GM12865 (cell line): ENCODE measurements around the gene MYH14.
"Not testable (repeated sequence)": the region's sequence is repeated elsewhere in the genome, so short reads cannot be mapped to it uniquely, and the experiment has no call there.

Experiments used
- DNase-seq: peaks from one replicate; pipeline ENCODE4 v3.0.0; 2010; ENCODE audit warnings: low read depth
- H3K4me3 ChIP-seq: 2 replicates; pipeline ENCODE4 v1.5.1; 2011; ENCODE audit warnings: mild to moderate bottlenecking, low read depth, low read length, control low read depth
- TF ChIP-seq, protein P1 (sequence below): IDR thresholded peaks from 2 replicates; pipeline ENCODE4 v1.5.1; 2011; ENCODE audit warnings: low read length, control low read depth, low read depth, inconsistent platforms; ENCODE audit not compliant: insufficient read depth; ENCODE audit errors: missing control alignments

MYH14 gene

DNA sequence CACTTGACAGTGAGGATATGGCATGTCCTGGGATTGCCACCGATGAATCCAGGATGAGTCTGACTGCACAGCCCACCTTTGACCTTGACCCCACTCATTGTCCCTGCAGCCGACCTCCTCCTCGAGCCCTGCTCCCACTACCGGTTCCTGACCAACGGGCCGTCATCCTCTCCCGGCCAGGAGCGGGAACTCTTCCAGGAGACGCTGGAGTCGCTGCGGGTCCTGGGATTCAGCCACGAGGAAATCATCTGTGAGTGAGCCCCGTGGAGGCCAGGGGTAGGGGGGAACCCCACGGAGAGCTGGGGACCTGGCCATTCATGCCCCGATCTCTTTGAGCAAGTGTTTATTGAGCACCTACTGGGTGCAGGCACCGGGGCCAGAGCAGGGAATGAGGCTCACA is 28.4 kb downstream of the MYH14 start:
- TF ChIP-seq, protein P1, sequence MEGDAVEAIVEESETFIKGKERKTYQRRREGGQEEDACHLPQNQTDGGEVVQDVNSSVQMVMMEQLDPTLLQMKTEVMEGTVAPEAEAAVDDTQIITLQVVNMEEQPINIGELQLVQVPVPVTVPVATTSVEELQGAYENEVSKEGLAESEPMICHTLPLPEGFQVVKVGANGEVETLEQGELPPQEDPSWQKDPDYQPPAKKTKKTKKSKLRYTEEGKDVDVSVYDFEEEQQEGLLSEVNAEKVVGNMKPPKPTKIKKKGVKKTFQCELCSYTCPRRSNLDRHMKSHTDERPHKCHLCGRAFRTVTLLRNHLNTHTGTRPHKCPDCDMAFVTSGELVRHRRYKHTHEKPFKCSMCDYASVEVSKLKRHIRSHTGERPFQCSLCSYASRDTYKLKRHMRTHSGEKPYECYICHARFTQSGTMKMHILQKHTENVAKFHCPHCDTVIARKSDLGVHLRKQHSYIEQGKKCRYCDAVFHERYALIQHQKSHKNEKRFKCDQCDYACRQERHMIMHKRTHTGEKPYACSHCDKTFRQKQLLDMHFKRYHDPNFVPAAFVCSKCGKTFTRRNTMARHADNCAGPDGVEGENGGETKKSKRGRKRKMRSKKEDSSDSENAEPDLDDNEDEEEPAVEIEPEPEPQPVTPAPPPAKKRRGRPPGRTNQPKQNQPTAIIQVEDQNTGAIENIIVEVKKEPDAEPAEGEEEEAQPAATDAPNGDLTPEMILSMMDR, result no peak
- H3K4me3 ChIP-seq, result no peak overlapping the region
- DNase-seq, result no peak

DNA sequence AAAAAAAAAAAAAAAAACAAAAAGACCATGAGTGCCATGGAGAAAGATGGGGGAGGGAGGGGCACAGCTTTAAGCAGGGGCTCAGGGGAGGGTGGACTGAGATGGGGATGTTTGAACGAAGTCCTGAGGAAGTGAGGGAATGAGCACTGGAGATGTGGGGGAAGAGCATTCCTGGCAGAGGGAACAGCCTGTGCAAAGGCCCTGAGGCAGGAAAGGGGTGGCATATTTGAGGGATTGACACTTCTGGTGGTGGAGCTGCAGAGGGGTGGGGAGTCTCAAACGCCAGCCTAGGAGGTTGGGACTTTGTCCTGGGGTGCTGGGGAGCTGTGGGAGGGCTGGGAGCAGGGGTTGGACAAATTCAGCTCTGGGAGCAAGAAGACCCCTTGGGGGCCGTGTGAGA is 29.2 kb downstream of the MYH14 start:
- TF ChIP-seq, protein P1, result no peak
- no peak overlapping the region for H3K4me3 ChIP-seq
- DNase-seq, result no peak

DNA sequence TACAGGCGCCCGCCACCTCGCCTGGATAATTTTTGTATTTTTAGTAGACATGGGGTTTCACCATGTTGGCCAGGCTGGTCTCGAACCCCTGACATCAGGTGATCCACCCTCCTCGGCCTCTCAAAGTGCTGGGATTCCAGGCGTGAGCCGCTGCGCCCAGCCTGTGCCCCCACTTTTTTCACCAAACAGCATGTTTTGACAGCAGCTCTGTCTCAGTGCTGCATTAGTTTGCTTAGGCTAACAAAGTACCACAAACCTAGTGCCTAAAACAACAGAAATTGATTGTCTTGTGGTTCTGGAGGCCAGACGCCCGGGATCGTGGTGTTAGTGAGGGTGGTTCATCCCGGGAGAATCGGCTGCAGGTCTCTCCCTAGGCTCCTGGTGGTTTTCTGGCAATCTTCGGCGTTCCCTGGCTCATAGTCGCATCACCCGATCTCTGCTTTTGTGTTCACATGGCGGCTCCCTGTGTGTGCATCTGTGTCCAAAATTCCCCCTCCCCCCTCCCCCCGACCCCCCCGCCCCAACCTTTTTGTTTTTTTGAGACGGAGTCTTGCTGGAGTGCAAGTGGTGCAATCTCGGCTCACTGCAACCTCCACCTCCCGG is 30.0 kb downstream of the MYH14 start:
- DNase-seq, result no peak
- TF ChIP-seq, protein P1, result no peak

DNA sequence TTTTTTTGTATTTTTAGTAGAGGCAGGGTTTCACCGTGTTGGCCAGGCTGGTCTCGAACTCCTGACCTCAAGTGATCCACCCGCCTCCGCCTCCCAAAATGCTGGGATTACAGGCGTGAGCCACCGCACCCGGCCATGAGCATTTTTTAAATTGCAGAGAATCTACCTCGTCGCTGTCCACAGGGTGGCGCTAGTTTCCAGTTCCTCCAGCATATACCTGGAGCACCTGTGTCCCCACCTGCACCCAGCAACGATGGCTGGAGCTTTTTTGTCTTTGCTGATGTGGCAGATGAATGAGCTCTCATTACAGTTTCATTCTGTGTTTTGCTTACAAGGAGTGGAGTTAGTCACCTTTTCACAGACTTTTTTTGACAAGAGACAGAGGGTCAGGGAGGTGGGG is 34.1 kb downstream of the MYH14 start:
- TF ChIP-seq, protein P1, result peak; percentile 21
- not testable (repeated sequence) for H3K4me3 ChIP-seq
- DNase-seq, result peak; percentile 20

More for the DNA sequence above, 30.0 kb downstream of the MYH14 start:
- no peak overlapping the region for H3K4me3 ChIP-seq

DNA sequence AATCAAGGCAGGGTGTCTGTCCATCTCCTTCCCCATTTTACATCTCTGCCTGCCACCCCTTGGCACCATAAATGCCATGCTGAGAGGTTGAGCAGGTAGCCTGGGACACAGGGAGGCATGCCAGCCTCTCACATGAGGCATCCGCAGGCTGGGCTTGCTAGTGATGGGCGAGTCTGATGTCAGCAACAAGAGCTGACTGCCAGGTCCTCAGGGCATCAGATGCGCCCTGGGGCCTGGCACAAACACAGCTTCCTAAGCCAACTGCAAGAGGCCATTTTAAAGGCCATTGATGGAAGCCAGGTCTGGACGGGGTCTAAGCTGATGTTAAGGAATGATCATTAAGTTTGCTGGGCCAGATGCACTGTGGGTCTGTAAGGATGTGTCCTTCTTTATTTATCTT is 34.6 kb downstream of the MYH14 start:
- H3K4me3 ChIP-seq, result no peak overlapping the region
- TF ChIP-seq, protein P1, result no peak
- DNase-seq, result no peak

DNA sequence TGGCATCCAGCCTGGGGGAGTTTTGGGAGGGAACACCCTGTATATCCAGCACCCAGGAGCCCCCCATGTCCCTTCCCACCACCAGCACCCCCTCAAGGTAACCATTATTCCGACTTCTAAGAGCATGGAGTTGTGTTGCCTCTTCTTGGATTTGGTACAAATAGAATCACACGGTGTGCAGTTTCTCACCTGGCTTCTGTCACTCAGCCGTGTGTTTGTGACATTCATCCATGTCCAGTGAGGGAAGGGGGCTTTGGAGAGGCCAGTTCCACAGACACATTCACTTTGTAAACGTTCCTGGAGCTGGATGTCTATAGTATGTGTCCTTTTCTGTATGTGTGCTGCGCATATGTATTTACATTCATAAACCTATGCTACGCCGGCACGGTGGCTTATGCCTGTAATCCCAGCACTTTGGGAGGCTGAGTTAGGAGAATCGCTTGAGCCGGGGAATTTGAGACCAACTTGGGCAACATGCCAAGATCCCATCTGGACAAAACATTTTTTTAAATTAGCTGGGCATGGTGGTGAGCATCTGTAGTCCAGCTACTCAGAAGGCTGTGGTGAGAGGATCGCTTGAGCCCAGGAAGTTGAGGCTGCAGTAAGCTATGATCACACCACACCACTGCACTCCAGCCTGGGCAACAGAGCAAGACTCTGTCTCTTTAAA is 36.6 kb downstream of the MYH14 start:
- TF ChIP-seq, protein P1, result no peak
- no peak for DNase-seq
- no peak overlapping the region for H3K4me3 ChIP-seq

DNA sequence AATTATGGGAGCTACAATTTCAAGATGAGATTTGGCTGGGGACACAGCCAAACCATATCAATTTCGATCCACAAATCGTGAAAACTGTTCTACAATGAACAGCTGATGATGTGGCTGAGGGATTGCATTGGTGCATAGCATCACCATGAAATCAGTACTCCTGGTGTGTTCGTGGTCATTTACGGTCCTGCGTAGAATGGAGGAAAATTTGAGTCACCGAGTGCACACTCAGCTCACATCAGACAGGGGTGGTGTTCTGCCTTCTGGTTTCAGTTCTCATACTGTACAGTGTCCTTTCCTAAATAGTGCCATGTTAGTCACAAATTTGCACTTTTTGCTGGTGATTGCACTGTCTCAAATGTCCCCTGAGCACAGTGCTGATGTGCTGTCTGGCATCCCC is 39.2 kb downstream of the MYH14 start:
- no peak overlapping the region for H3K4me3 ChIP-seq
- TF ChIP-seq, protein P1, result no peak
- peak; percentile 37 for DNase-seq
